ENCODE measurements around the gene RIMS3.

The RIMS3 gene

DNA sequence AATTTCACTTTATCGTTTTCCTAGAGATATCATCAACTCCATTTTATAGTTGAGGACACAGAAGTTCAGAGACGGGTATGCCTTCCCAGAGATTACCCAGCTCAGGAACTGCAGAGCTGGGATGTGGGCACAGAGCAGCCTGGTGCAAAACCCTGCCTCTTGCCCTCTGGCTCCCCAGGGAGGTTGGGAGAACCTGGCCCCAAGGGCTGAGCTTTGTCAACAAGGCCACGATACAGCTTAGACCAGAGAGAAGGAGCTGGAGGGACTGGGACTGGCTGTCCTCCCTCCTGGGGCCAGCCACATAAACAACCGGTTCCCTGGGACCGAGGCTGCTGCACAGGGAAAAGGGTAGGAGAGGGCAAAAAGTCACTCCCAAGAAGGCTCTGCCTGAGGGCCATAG lies 3.8 kb downstream of the RIMS3 start:
- no peak for DNase-seq (ENCODE audit: low spot score)
- TF ChIP-seq CTCF (IDR thresholded peaks at IDR 0.05; ENCODE audit: extremely low read depth, missing control alignments), result no peak

DNA sequence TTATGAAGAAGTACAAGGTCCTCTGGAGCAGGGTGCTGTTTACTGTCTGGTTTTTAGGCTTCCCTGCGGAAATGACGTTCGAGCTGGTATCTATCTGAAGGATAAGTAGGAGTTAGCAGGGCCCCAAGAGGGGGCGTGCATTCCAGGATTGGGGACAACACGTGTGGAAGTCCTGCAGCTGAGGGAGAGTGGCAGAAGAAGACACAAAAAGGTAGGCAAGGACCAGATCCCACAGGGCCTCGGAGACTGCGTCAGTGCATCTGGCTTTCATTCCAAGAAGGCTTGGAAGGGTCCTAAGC lies 5.9 kb downstream of the RIMS3 start:
- no peak for DNase-seq (ENCODE audit: low spot score)
- TF ChIP-seq CTCF (IDR thresholded peaks at IDR 0.05; ENCODE audit: extremely low read depth, missing control alignments), result no peak

DNA sequence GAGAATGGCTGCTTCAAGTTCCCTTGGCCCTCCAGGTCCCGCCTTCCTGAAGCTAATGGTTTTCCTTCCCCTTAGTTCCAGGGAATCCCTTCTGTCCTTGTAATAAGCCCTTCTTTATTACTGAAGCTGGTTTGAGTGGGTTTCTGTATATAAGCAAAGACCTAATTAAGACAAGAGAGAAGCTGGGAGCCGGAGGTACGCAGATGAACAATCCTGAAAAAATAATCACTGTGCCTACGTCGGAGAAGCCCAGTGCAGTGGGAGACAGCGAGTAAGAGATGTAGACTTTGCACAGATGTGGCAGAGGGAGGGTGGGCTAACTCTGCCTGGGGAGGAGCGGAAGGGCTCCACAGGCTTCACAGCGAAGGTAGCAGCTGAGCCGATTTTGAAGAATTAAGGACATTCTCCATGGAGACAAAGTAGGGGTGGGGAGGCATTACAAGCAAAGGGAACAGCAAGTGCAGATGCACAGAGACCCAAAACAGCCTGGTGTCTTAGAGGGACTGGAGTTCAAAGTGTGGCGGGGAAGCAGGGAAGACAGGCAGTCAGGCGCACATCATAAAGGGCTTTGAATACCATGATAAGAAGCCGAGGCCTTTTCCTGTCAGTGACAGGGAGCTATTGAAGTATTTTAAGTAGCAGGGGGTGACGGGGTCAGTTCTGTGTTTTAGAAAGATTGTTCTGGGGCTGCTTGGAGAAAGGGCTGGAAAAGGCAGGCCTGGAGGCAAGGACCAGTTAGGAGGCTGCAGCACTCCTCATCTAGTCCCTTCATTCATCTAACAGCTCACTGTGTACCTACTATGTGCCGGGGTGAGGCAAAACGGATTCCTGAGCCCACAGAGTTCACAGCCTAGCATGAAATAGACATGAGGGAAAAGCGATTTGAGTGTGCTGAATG lies 6.5 kb downstream of the RIMS3 start:
- TF ChIP-seq CTCF (IDR thresholded peaks at IDR 0.05; ENCODE audit: extremely low read depth, missing control alignments), result no peak
- DNase-seq (ENCODE audit: low spot score), result no peak

DNA sequence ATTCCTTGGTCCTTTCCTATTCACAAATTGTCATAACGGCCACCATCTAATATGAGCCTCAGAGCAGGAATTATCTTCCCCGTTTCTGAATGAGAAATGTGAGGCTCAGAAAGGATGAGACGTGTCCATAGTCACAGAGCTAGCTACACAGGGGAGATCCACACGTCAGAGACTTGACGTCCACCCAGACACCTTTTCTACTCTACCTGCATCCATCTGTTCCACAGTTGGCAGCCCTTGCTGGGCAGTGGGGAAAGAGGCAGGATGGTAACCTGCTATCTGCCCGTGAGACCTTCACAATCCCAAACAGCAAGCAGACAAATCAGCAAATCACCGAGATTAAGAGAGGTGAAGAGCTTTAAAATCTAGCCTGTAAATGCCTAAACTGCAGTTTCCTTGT lies 8.4 kb downstream of the RIMS3 start:
- no peak for TF ChIP-seq CTCF (IDR thresholded peaks at IDR 0.05; ENCODE audit: extremely low read depth, missing control alignments)
- DNase-seq (ENCODE audit: low spot score), result no peak

GRCh38 chr1:40653851-40654537 lies 11.5 kb downstream of the RIMS3 start:
- DNase-seq (ENCODE audit: low spot score), result no peak

GRCh38 chr1:40652979-40653378 lies 12.5 kb downstream of the RIMS3 start:
- no peak for DNase-seq (ENCODE audit: low spot score)

More at GRCh38 chr1:40653851-40654537, 11.5 kb downstream of the RIMS3 start:
- no peak for TF ChIP-seq CTCF (IDR thresholded peaks at IDR 0.05; ENCODE audit: extremely low read depth, missing control alignments)

More at GRCh38 chr1:40652979-40653378, 12.5 kb downstream of the RIMS3 start:
- no peak for TF ChIP-seq CTCF (IDR thresholded peaks at IDR 0.05; ENCODE audit: extremely low read depth, missing control alignments)
